Upper lobe of right lung (tissue), 1 donor: ENCODE results near the gene ADCY2. TPM values are rescaled to one million over a fixed set of nuclear protein-coding genes. Genes with fewer than 3 reads are reported as not detected.

Experiments used
- ATAC-seq: fragments of 200-7000 bp; cut with Tn5 transposase; one replicate; pipeline ENCODE4 v1.9.1; 2020; ENCODE audit warnings: mild to moderate bottlenecking, moderate library complexity
- DNase-seq: peaks from one replicate; pipeline ENCODE4 v3.0.0-alpha.2; 2020
- H3K27ac ChIP-seq: fragments of 200-600 bp; one replicate; pipeline ENCODE4 v1.8.0; 2022
- H3K27me3 ChIP-seq: fragments of 200-600 bp; one replicate; pipeline ENCODE4 v1.8.0; 2022; ENCODE audit warnings: mild to moderate bottlenecking
- H3K36me3 ChIP-seq: fragments of 200-600 bp; one replicate; pipeline ENCODE4 v1.8.0; 2022
- H3K4me1 ChIP-seq: fragments of 200-600 bp; one replicate; pipeline ENCODE4 v1.8.0; 2022
- H3K4me3 ChIP-seq: fragments of 200-600 bp; one replicate; pipeline ENCODE4 v1.8.0; 2022; ENCODE audit warnings: mild to moderate bottlenecking
- H3K9me3 ChIP-seq: fragments of 200-600 bp; one replicate; pipeline ENCODE4 v1.8.0; 2022
- intact Hi-C: fragments of 100-400 bp; cut with DNase I; formaldehyde crosslinking; loops from one replicate; pipeline ENCODE4 v1.11.0; 2022
- total RNA-seq: library from RNA; stranded (reverse); fragmentation: NEBNext Ultra II Directional; extraction: Animal tissue kit (Norgen Biotek cat#: 25700); gene quantifications from one replicate; pipeline ENCODE4 v1.2.1, GENCODE V29; 2021
- TF ChIP-seq, protein P1 (sequence below): fragments of 200-600 bp; IDR thresholded peaks from one replicate; pipeline ENCODE4 v1.8.0; 2022; ENCODE audit warnings: antibody characterized with exemption
- donor health status: DM: no; HTN: yes; CAD: no; lungs with severe emphysema.

ADCY2 gene
- total RNA-seq, 1 donor from 2014 or later, result 0.17 TPM

DNA sequence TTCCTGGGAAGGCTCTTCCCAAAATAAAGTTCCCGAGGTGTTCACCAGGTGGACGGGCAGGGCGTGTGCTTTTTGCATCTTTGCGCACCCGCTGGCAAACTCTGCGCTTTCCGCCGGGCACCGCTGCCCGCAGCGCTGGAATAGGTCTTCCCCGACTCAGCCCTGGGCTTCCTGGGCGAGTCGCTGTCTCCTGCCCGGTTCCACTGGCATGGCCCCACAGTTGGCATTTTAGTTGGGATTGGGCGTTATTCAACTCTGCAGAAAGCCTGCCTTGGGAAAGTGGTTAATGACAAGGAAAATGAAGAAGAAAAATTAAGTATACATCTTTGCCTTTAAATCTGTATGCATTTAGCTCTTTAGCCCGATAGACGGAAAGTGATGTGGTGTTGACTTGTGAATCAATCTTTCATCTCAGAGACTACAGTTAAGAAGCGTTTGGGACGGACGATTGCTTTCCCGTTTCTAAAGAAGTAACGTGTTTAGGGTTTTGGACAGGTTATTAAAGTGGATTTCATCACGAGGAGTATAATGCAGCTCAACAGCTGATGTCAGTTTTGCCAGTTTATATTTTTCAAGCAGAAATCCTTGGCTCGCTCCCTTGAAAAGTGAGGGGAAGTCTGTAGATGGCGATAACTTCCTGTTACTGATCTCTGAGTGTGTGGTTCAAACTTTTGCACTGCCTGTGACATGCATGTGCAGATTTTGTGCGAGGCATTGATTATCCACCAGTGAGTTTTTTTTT is 946 bp downstream of the ADCY2 start:
- no peaks in the 10 kb centered on the region for H3K9me3 ChIP-seq
- intact Hi-C loops, result no loop called here
- H3K27ac ChIP-seq, result no peak overlapping the region
- H3K4me1 ChIP-seq, result no peaks in the 10 kb centered on the region
- H3K36me3 ChIP-seq, result no peaks in the 10 kb centered on the region
- ATAC-seq (no peak), DNase-seq (no peak)
- H3K27me3 ChIP-seq, result peaks cover 51% of the 10 kb centered on the region
- TF ChIP-seq, protein P1, sequence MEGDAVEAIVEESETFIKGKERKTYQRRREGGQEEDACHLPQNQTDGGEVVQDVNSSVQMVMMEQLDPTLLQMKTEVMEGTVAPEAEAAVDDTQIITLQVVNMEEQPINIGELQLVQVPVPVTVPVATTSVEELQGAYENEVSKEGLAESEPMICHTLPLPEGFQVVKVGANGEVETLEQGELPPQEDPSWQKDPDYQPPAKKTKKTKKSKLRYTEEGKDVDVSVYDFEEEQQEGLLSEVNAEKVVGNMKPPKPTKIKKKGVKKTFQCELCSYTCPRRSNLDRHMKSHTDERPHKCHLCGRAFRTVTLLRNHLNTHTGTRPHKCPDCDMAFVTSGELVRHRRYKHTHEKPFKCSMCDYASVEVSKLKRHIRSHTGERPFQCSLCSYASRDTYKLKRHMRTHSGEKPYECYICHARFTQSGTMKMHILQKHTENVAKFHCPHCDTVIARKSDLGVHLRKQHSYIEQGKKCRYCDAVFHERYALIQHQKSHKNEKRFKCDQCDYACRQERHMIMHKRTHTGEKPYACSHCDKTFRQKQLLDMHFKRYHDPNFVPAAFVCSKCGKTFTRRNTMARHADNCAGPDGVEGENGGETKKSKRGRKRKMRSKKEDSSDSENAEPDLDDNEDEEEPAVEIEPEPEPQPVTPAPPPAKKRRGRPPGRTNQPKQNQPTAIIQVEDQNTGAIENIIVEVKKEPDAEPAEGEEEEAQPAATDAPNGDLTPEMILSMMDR, result no peak
- H3K4me3 ChIP-seq, result peak overlapping the region; percentile 29

DNA sequence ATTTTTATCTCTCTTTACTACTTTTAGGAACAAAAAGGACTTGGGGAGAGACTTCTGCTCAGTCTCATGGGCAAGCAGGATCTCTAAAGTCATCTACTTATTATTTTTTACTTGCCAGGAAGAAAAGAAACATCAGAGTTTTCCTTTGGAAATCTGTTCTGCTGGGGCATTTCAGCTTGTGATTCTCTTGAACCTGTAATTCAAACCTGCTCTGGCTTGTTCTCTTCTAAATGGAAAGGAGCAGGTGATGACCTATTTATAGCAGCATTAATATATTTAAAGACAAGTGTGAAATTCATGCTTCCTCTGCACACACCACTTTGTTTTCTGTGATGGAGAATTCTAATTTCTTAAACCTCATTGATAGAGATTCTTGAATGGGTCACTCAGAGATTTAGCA is 2.0 kb downstream of the ADCY2 start:
- Histone ChIP-seq H3K27me3 (peaks cover 53% of the 10 kb centered on the region), H3K9me3 (no peaks in the 10 kb centered on the region), H3K4me1 (no peaks in the 10 kb centered on the region), H3K27ac (no peak overlapping the region), H3K36me3 (no peaks in the 10 kb centered on the region), H3K4me3 (no peak overlapping the region)
- intact Hi-C loops, result no loop called here
- ATAC-seq, result no peak
- TF ChIP-seq, protein P1, result no peak
- DNase-seq, result no peak

DNA sequence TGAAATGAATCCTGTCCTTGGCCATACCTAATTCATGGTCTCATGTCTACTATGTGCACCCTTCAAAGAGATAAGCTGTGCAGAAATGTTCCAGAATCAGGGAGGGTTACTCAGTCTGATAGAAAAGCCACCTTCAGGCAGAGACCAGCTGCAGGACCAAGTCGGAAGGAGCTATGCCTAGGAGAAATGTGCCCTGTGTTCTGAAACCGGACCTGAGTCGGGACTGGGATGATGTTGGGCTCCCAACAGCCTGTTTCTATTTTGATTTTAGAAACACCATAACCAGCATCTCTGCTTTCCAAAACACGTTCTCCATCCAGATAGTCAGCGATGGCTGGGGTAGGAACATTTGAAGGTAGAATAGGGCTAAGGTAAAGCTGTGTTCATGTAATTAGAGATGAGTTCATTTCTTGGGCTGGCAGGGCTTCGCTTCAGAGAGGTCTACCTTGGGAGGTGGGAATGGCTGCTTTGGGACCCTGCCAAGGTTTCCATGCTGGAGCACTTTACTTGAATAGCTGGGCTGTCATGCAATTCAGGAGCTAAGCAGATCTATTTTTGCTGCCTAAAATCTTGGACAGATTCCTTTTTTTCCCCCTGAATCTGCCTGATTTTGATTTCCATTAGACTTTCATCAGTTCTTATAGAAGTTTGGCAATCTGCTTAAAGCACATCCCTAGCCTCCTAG is 2.8 kb downstream of the ADCY2 start:
- H3K4me3 ChIP-seq, result no peak overlapping the region
- no peak overlapping the region for H3K27ac ChIP-seq
- no peaks in the 10 kb centered on the region for H3K4me1 ChIP-seq
- H3K27me3 ChIP-seq, result peaks cover 51% of the 10 kb centered on the region
- TF ChIP-seq, protein P1, result no peak
- no peak for ATAC-seq
- no peaks in the 10 kb centered on the region for H3K36me3 ChIP-seq
- no peak for DNase-seq
- intact Hi-C loops, result no loop called here
- H3K9me3 ChIP-seq, result no peaks in the 10 kb centered on the region

DNA sequence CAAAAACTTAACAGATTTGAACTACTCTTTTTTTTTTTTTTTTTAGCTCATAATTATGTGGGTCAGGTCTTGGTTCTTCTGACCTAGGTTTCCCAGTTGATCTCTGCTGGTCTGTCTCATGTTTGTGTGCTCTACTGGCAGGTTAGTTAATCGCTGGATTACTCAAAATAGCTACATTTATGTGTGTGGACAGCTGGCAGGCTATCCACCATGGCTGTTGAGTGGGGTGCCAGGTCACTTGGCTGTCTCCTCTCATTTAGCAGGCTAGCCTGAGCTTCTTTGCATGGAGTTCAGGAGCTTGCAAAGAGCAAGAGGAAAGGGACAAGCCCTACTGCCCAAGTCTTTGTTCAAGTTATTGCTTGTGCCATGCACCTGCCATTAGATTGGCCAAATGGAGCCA is 9.3 kb downstream of the ADCY2 start:
- intact Hi-C loops, result no loop called here
- H3K27ac ChIP-seq, result no peak overlapping the region
- H3K9me3 ChIP-seq, result no peaks in the 10 kb centered on the region
- DNase-seq (no peak), ATAC-seq (no peak)
- peaks cover 3% of the 10 kb centered on the region for H3K27me3 ChIP-seq
- TF ChIP-seq, protein P1, result no peak
- no peaks in the 10 kb centered on the region for H3K36me3 ChIP-seq
- no peaks in the 10 kb centered on the region for H3K4me1 ChIP-seq
- H3K4me3 ChIP-seq, result no peak overlapping the region

DNA sequence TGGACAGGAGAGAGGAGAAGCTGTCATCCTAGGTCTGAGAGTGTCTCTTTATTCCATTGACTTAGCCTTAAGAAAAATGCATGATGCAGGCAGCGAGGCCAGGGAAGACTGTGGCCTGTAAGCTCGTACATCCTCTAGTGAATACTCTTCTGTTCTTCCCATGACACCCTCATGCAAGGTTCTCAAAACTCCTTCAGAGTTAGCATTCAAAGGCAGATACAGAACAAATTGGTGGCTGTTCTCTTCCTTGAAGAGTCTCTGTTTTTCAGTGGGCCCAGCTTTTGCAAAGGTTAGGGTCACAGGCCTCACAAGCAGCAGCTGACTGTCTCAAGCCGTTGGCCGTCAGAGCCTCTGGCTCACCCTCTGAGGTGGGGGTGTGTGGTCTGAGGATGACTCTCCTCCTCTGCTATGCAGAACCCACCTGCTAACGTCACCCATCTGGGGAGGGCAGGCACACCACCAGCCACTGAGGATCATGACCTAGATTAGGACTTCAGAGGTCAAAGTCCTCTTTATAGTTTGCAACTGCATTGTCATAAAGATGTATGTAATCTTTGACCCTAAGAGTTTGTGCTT is 15.1 kb downstream of the ADCY2 start:
- no peaks in the 10 kb centered on the region for H3K9me3 ChIP-seq
- TF ChIP-seq, protein P1, result no peak
- intact Hi-C loops, result no loop called here

More for the DNA sequence above, 15.1 kb downstream of the ADCY2 start:
- Histone ChIP-seq H3K4me1 (no peaks in the 10 kb centered on the region), H3K36me3 (no peaks in the 10 kb centered on the region), H3K4me3 (no peak overlapping the region), H3K27me3 (no peaks in the 10 kb centered on the region), H3K27ac (no peak overlapping the region)
- DNase-seq (no peak), ATAC-seq (no peak)
